Gastrocnemius medialis (tissue), 4 donors: ENCODE results near the gene CSNK2A2.

Experiments used
- CTCF ChIP-seq, 5 experiments: fragments of 450-650 bp in 3 of 5; fragments of 200-600 bp in 2 of 5; sonication (generic) in 2 of 5; IDR thresholded peaks in 4 of 5; conservative IDR thresholded peaks in 1 of 5; 1 replicate in 4 of 5; 2 replicates in 1 of 5; pipeline ENCODE4 v1.5.1; 2016 to 2019; ENCODE audit warnings: antibody characterized with exemption in 5 of 5, mild to moderate bottlenecking in 3 of 5, moderate library complexity in 3 of 5
- POLR2A ChIP-seq, 2 donors: fragments of 450-650 bp; IDR thresholded peaks; one replicate each; pipeline ENCODE4 v1.6.1; 2017; ENCODE audit warnings: antibody characterized with exemption in 2 of 2, mild to moderate bottlenecking in 2 of 2, moderate library complexity in 2 of 2

- TF ChIP-seq CTCF (IDR thresholded peaks at IDR 0.05 in 4 of 5, conservative IDR thresholded peaks at IDR 0.05 in 1 of 5) (no peak), POLR2A (IDR thresholded peaks at IDR 0.05) (no peak)
Observed at GRCh38 chr16:58236231-58236690, 38.4 kb upstream of the CSNK2A2 start.
